Measurements from ENCODE around the gene LAIR2. TPM values are rescaled to one million over a fixed set of nuclear protein-coding genes. Genes with fewer than 3 reads are reported as not detected.
A peak's percentile ranks its signal among the peaks of the same experiment; 100 is the strongest.

The LAIR2 gene
- total and polyA plus RNA-seq, 2 experiments from 2014 or later: not detected

DNA sequence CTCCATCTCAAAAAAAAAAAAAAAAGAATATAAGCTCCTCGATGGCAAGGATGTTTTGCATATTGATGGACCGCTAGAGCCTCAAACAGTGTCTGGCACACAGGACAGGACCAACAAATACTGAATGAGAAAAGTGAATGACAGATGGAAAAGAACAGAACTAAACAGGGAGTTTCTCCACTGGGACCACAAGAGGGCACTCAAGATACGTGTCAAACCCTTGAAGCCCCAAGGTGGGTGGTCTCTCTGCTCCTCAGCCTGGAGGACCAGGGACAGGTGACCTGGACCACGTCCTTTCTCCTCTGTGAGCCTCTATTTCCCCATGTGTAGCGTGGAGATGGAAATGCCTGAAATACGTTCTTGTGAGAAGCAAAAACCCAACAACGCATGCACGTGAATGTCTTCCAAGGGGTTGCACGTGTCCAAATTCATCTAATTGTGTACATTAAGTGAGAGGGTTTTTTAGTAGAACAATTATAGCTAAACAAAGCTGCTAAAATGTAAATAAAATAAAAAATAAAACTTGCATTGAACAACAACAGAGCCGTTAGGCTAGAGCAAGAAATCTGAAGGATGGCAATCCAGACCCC is 23.9 kb upstream of the LAIR2 start:
- no peaks in the 10 kb centered on the region for H4K20me1 ChIP-seq (ENCODE audit: insufficient read depth, poor library complexity, severe bottlenecking)
- H3K79me2 ChIP-seq: no peaks in the 10 kb centered on the region
- no peak overlapping the region for H3K4me3 ChIP-seq
- no peaks in the 10 kb centered on the region for H3K9me2 ChIP-seq (replicated peaks; ENCODE audit: insufficient read depth)
- peak; percentile 75 for DNase-seq (ENCODE audit: low spot score)
- peaks cover 4% of the 10 kb centered on the region for H3K4me1 ChIP-seq (ENCODE audit: insufficient read depth)
- no peak overlapping the region for H3K4me2 ChIP-seq
- WGBS (ENCODE audit: low lambda C conversion rate, missing lambda C conversion rate): 15% methylated on average over 10 of the region's 10 CpGs
- no peak overlapping the region for H3K27ac ChIP-seq
- no peaks in the 10 kb centered on the region for H3K27me3 ChIP-seq
- no peaks in the 10 kb centered on the region for H3K9me3 ChIP-seq (ENCODE audit: low read depth)
- H2AFZ ChIP-seq: no peak overlapping the region
- TF ChIP-seq EZH2 (IDR thresholded peaks at IDR 0.05; ENCODE audit: borderline replicate concordance): no peak
- TF ChIP-seq, protein P1, sequence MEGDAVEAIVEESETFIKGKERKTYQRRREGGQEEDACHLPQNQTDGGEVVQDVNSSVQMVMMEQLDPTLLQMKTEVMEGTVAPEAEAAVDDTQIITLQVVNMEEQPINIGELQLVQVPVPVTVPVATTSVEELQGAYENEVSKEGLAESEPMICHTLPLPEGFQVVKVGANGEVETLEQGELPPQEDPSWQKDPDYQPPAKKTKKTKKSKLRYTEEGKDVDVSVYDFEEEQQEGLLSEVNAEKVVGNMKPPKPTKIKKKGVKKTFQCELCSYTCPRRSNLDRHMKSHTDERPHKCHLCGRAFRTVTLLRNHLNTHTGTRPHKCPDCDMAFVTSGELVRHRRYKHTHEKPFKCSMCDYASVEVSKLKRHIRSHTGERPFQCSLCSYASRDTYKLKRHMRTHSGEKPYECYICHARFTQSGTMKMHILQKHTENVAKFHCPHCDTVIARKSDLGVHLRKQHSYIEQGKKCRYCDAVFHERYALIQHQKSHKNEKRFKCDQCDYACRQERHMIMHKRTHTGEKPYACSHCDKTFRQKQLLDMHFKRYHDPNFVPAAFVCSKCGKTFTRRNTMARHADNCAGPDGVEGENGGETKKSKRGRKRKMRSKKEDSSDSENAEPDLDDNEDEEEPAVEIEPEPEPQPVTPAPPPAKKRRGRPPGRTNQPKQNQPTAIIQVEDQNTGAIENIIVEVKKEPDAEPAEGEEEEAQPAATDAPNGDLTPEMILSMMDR (IDR thresholded peaks at IDR 0.05; ENCODE audit: poor library complexity): peak; percentile 70
- no peaks in the 10 kb centered on the region for H3K36me3 ChIP-seq (replicated peaks; ENCODE audit: insufficient read depth, low read depth)

DNA sequence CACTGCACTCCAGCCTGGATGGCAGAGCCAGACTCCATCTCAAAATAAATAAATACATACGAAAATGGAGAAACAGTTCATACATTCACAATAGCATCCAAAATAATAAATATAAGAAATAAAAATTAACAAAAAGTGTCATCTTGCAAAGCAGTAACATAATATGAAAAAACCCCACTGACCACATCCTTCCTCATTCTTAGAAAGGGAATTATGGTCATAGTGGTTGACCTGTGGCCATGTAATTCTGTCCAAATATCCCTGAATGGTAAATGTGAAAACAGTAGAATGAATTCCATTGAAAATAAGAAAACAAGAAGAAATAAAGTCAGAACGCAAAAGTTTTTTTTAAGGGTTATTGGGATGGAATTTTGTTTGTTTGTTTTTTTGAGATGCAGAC is 22.6 kb upstream of the LAIR2 start:
- Histone ChIP-seq H3K79me2 (no peaks in the 10 kb centered on the region), H3K4me2 (no peak overlapping the region), H3K4me3 (no peak overlapping the region), H4K20me1 (ENCODE audit: insufficient read depth, poor library complexity, severe bottlenecking) (no peaks in the 10 kb centered on the region), H3K4me1 (ENCODE audit: insufficient read depth) (no peaks in the 10 kb centered on the region), H3K27me3 (no peaks in the 10 kb centered on the region), H3K9me2 (replicated peaks; ENCODE audit: insufficient read depth) (no peaks in the 10 kb centered on the region), H3K9me3 (ENCODE audit: low read depth) (no peaks in the 10 kb centered on the region), H3K27ac (no peak overlapping the region), H2AFZ (no peak overlapping the region), H3K36me3 (replicated peaks; ENCODE audit: insufficient read depth, low read depth) (no peaks in the 10 kb centered on the region)
- no peak for TF ChIP-seq EZH2 (IDR thresholded peaks at IDR 0.05; ENCODE audit: borderline replicate concordance)
- DNase-seq (ENCODE audit: low spot score): no peak
- 77% methylated on average over 2 of the region's 2 CpGs for WGBS (ENCODE audit: low lambda C conversion rate, missing lambda C conversion rate)

DNA sequence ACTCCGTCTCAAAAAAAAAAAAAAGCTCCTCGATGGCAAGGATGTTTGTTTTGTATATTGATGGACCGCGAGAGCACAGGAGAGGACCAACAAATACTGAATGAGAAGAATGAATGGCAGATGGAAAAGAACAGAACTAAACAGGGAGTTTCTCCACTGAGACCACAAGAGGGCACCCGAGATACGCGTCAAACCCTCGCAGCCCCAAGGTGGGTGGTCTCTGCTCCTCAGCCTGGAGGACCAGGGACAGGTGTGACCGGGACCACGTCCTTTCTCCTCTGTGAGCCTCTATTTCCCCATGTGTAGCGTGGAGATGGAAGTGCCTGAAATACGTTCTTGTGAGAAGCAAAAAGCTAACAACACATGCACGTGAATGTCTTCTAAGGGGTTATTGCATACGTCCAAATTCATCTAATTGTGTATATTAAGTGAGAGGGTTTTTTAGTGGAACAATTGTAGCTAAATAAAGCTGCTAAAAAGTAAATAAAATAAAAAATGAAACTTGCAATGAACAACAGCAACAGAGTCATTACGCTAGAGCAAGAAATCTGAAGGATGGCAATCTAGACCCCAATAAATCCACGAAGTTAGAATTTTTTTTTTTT is 21.2 kb upstream of the LAIR2 start:
- Histone ChIP-seq H3K9me2 (replicated peaks; ENCODE audit: insufficient read depth) (no peaks in the 10 kb centered on the region), H2AFZ (no peak overlapping the region), H3K4me2 (peak overlapping the region; percentile 53), H3K27me3 (no peaks in the 10 kb centered on the region), H3K79me2 (no peaks in the 10 kb centered on the region), H3K9me3 (ENCODE audit: low read depth) (no peaks in the 10 kb centered on the region), H3K4me1 (ENCODE audit: insufficient read depth) (no peaks in the 10 kb centered on the region), H3K4me3 (no peak overlapping the region), H3K36me3 (replicated peaks; ENCODE audit: insufficient read depth, low read depth) (no peaks in the 10 kb centered on the region), H4K20me1 (ENCODE audit: insufficient read depth, poor library complexity, severe bottlenecking) (no peaks in the 10 kb centered on the region), H3K27ac (no peak overlapping the region)
- DNase-seq (ENCODE audit: low spot score): peak; percentile 79
- 19% methylated on average over 16 of the region's 16 CpGs for WGBS (ENCODE audit: low lambda C conversion rate, missing lambda C conversion rate)
- TF ChIP-seq EZH2 (IDR thresholded peaks at IDR 0.05; ENCODE audit: borderline replicate concordance): no peak
- TF ChIP-seq, protein P1 (IDR thresholded peaks at IDR 0.05; ENCODE audit: poor library complexity): peak; percentile 75

DNA sequence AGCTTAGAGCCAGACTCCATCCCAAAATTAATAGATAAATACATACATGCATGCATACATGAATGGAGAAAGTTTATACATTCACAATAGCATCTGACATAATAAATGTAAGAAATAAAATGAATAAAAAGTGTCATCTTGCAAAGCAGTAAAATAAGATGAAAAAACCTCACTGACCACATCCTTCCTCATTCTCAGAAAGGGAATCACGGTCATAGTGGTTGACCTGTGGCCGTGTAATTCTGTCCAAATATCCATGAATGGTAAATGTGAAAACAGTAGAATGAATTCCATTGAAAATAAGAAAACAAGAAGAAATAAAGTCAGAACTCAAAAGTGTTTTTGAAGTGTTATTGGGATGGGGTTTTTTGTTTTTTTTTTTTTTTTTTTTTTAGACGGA is 19.7 kb upstream of the LAIR2 start:
- Histone ChIP-seq H3K9me2 (replicated peaks; ENCODE audit: insufficient read depth) (no peaks in the 10 kb centered on the region), H3K27me3 (no peaks in the 10 kb centered on the region), H3K27ac (no peak overlapping the region), H3K36me3 (replicated peaks; ENCODE audit: insufficient read depth, low read depth) (no peaks in the 10 kb centered on the region), H3K4me2 (no peak overlapping the region), H2AFZ (no peak overlapping the region), H3K79me2 (no peaks in the 10 kb centered on the region), H3K4me1 (ENCODE audit: insufficient read depth) (no peaks in the 10 kb centered on the region), H3K9me3 (ENCODE audit: low read depth) (no peaks in the 10 kb centered on the region), H3K4me3 (no peak overlapping the region), H4K20me1 (ENCODE audit: insufficient read depth, poor library complexity, severe bottlenecking) (no peaks in the 10 kb centered on the region)
- DNase-seq (ENCODE audit: low spot score): no peak
- WGBS (ENCODE audit: low lambda C conversion rate, missing lambda C conversion rate): 89% methylated on average over 3 of the region's 3 CpGs
- TF ChIP-seq EZH2phosphoT487 (IDR thresholded peaks at IDR 0.05; ENCODE audit: low read depth, severe bottlenecking, unreplicated experiment) (no peak), EZH2 (IDR thresholded peaks at IDR 0.05; ENCODE audit: borderline replicate concordance) (no peak)
- TF ChIP-seq, protein P1 (IDR thresholded peaks at IDR 0.05; ENCODE audit: poor library complexity): no peak

All from hepatocyte (in vitro differentiated cells).